ENCODE measurements around the gene PRRC2A.

DNA sequence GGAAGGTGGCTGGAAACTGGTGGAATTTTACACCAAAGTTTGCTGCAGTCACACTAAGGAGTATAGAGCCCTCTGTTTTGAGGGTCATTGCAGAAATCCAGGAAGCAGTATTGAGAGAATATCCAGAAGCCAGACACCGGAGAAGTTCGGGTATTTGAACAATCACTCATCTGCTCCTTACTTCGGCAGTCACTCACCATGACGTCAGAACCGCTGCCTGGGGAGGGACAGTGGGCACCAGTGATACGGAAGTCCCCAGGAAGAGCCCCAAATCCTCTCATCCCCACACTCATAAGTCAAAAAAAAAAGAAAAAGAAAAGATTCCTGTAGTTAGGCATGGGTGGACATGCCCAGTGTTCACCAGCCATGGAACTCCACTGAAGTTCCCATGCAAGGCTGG lies 56.4 kb downstream of the PRRC2A start:
- TF ChIP-seq CTCF (IDR thresholded peaks at IDR 0.05) = no peak
- TF ChIP-seq REST (IDR thresholded peaks at IDR 0.05; ENCODE audit: insufficient read depth in 1 of 2, low read depth in 2 of 2, low read length in 1 of 2) = no peak
- no peak for TF ChIP-seq TCF7L2 (IDR thresholded peaks at IDR 0.05; ENCODE audit: low read depth, low read length)
- no peak for TF ChIP-seq POLR2AphosphoS5 (IDR thresholded peaks at IDR 0.05; ENCODE audit: low read depth, low read length)
- TF ChIP-seq SIN3A (IDR thresholded peaks at IDR 0.05; ENCODE audit: borderline replicate concordance, insufficient read depth, low read depth, low read length) = no peak

Data from Panc1 (cell line).